Panc1 (cell line): ENCODE results near the gene WWOX. TPM values are rescaled to one million over a fixed set of nuclear protein-coding genes. Genes with fewer than 3 reads are reported as not detected.

ENCODE experiments used
- ATAC-seq: fragments of 200-7000 bp; cut with Tn5 transposase; 2 replicates; pipeline ENCODE4 v1.9.1; 2020; ENCODE audit warnings: mild to moderate bottlenecking, moderate library complexity
- BruUV-seq: library from RNA; stranded (reverse); fragments of 400-500 nt; replicated peaks from 2 replicates; lab custom pipeline; 2021; lab: Mats Ljungman, UMichigan
- CTCF ChIA-PET: fragments of 300-600 bp; sonication (Branson Sonifier 250); formaldehyde crosslinking; loops from one replicate; lab custom pipeline; 2022; ENCODE audit warnings: antibody characterized with exemption; lab: Charles Lee
- POLR2A ChIA-PET: fragments of 300-600 bp; sonication (Branson Sonifier 250); formaldehyde crosslinking; loops from one replicate; lab custom pipeline; 2022; ENCODE audit warnings: antibody characterized with exemption; lab: Charles Lee
- DNase-seq: peaks from one replicate; pipeline ENCODE4 v3.0.0-alpha.2; 2010; ENCODE audit warnings: low read depth, low spot score
- H3K27ac ChIP-seq: 2 replicates; pipeline ENCODE4 v1.5.1; 2011; ENCODE audit warnings: mild to moderate bottlenecking, low read length, inconsistent platforms
- H3K27me3 ChIP-seq: fragments of 200-500 bp; sonication (Bioruptor generic); 2 replicates; pipeline ENCODE4 v1.6.0; 2014; ENCODE audit warnings: low read length, inconsistent platforms; ENCODE audit not compliant: control insufficient read depth, insufficient read depth
- H3K36me3 ChIP-seq: fragments of 200-500 bp; sonication (Bioruptor generic); 2 replicates; pipeline ENCODE4 v1.5.1; 2014; ENCODE audit warnings: inconsistent platforms, mild to moderate bottlenecking, low read length, moderate library complexity; ENCODE audit not compliant: control insufficient read depth, insufficient read depth
- H3K4me1 ChIP-seq: 2 replicates; pipeline ENCODE4 v1.5.1; 2011; ENCODE audit warnings: inconsistent platforms, mild to moderate bottlenecking, low read length, moderate library complexity; ENCODE audit not compliant: control insufficient read depth, insufficient read depth
- H3K4me3 ChIP-seq, 2 experiments: 2 replicates each; pipeline ENCODE4 v1.5.1; 2011 to 2012; ENCODE audit warnings: low read depth in 2 of 2, low read length in 2 of 2, mild to moderate bottlenecking in 2 of 2, inconsistent platforms in 1 of 2, moderate library complexity in 1 of 2
- H3K9me3 ChIP-seq: fragments of 200-500 bp; sonication (Bioruptor generic); 2 replicates; pipeline ENCODE4 v1.5.1; 2014; ENCODE audit warnings: low read depth, mild to moderate bottlenecking, inconsistent platforms, low read length, moderate library complexity; ENCODE audit not compliant: control insufficient read depth, insufficient read depth
- CTCF ChIP-seq: fragments of 450-650 bp; IDR thresholded peaks from 2 replicates; pipeline ENCODE4 v1.5.1; 2017; ENCODE audit warnings: mild to moderate bottlenecking
- POLR2AphosphoS5 ChIP-seq: IDR thresholded peaks from 2 replicates; pipeline ENCODE4 v1.6.1; 2012; ENCODE audit warnings: mild to moderate bottlenecking, low read depth, low read length, moderate library complexity
- REST ChIP-seq, 2 experiments: IDR thresholded peaks; 2 replicates each; pipeline ENCODE4 v1.6.1; 2011 to 2012; ENCODE audit warnings: low read depth in 2 of 2, control low read depth in 1 of 2, low read length in 1 of 2, mild to moderate bottlenecking in 1 of 2, moderate library complexity in 1 of 2; ENCODE audit not compliant: insufficient read depth in 1 of 2
- SIN3A ChIP-seq: IDR thresholded peaks from 2 replicates; pipeline ENCODE4 v1.6.1; 2012; ENCODE audit warnings: low read depth, mild to moderate bottlenecking, low read length, moderate library complexity, borderline replicate concordance; ENCODE audit not compliant: insufficient read depth
- TCF7L2 ChIP-seq: IDR thresholded peaks from 2 replicates; pipeline ENCODE4 v1.6.1; 2011; ENCODE audit warnings: mild to moderate bottlenecking, low read depth, low read length, inconsistent platforms
- in situ Hi-C: cut with HindIII; loops from 2 replicates; pipeline ENCODE4 v1.10.0; 2016; ENCODE audit warnings: low sequenced_read_pairs, low pct_unique_long_range_greater_than_20kb
- intact Hi-C: fragments of 100-400 bp; cut with micrococcal nuclease; formaldehyde crosslinking; loops from one replicate; pipeline ENCODE4 v1.10.0; 2022; ENCODE audit not compliant: unreplicated experiment
- total RNA-seq: library from RNA; stranded (reverse); gene quantifications from one replicate; pipeline ENCODE4 v1.2.1, GENCODE V29; 2021; ENCODE audit not compliant: unreplicated experiment

WWOX gene
- total RNA-seq, 1 experiment from 2014 or later: 12.5 TPM

GRCh38 chr16:78290395-78290794, 190.9 kb downstream of the WWOX start:
- in situ Hi-C loops: no loop called here
- Histone ChIP-seq H3K4me1 (no peaks in the 10 kb centered on the region), H3K27me3 (no peaks in the 10 kb centered on the region), H3K4me3 (no peak overlapping the region), H3K36me3 (no peaks in the 10 kb centered on the region), H3K27ac (no peak overlapping the region), H3K9me3 (no peaks in the 10 kb centered on the region)
- ATAC-seq (no peak), DNase-seq (no peak)
- no TSS peak for BruUV-seq
- CTCF ChIA-PET: no interaction called here
- POLR2A ChIA-PET: no interaction called here
- no peak for TF ChIP-seq TCF7L2
- TF ChIP-seq POLR2AphosphoS5: no peak
- TF ChIP-seq REST (IDR thresholded peaks at IDR 0.05; ENCODE audit: insufficient read depth in 1 of 2, low read depth in 2 of 2, low read length in 1 of 2): no peak
- no peak for TF ChIP-seq SIN3A
- TF ChIP-seq CTCF: no peak
- intact Hi-C loops: no loop called here

GRCh38 chr16:78290872-78291591, 191.6 kb downstream of the WWOX start:
- in situ Hi-C loops: no loop called here
- Histone ChIP-seq H3K36me3 (no peaks in the 10 kb centered on the region), H3K27ac (no peak overlapping the region), H3K4me1 (no peaks in the 10 kb centered on the region), H3K27me3 (no peaks in the 10 kb centered on the region), H3K9me3 (no peaks in the 10 kb centered on the region), H3K4me3 (no peak overlapping the region)
- DNase-seq: no peak
- ChIA-PET CTCF (interaction anchor here (0.6 kb wide), 1 partner anchor 42 kb away, joined by 3 read pairs; no protein-coding TSS in a partner anchor), POLR2A (no interaction called here)
- intact Hi-C loops: no loop called here
- BruUV-seq: no TSS peak
- no peak for TF ChIP-seq POLR2AphosphoS5
- no peak for TF ChIP-seq TCF7L2
- TF ChIP-seq CTCF: no peak
- no peak for TF ChIP-seq REST (IDR thresholded peaks at IDR 0.05; ENCODE audit: insufficient read depth in 1 of 2, low read depth in 2 of 2, low read length in 1 of 2)
- no peak for TF ChIP-seq SIN3A
- ATAC-seq: no peak
